ENCODE measurements around the gene QRSL1.

- TF ChIP-seq CTCF (IDR thresholded peaks at IDR 0.05; ENCODE audit: extremely low read depth in 1 of 2, insufficient read depth in 1 of 2, low read depth in 1 of 2, low read length in 2 of 2) (no peak), POLR2A (IDR thresholded peaks at IDR 0.05; ENCODE audit: low read depth, low read length) (no peak), JUN (IDR thresholded peaks at IDR 0.05; ENCODE audit: borderline replicate concordance, insufficient read depth, insufficient read length, low read depth) (no peak), POLR2AphosphoS5 (IDR thresholded peaks at IDR 0.05; ENCODE audit: insufficient read depth, low read depth, low read length) (no peak), EZH2 (IDR thresholded peaks at IDR 0.05; ENCODE audit: borderline replicate concordance, low read depth, low read length, severe bottlenecking) (no peak)
Measured at GRCh38 chr6:106685833-106686232, 56.5 kb downstream of the QRSL1 start.

All from endothelial cell of umbilical vein (primary cell).